Stimulated activated naive CD4-positive, alpha-beta T cell (primary cell): ENCODE data around the gene CERS1.

Experiments
- DNase-seq, 6 experiments: peaks; one replicate each; lab custom pipeline; 2025; lab: John Stamatoyannopoulos, UW

CERS1 gene

GRCh38 chr19:18895824-18896341, at the start of gene CERS1:
CERS1 (minus strand) TSS chr19:18896158; CDS start chr19:18896072, 86 bp downstream.
- no peak for DNase-seq

- no peak for DNase-seq
These were observed 49.3 kb upstream of the CERS1 start for GRCh38 chr19:18945297-18945696.

GRCh38 chr19:18943465-18943864, 47.5 kb upstream of the CERS1 start:
- no peak for DNase-seq

GRCh38 chr19:18942692-18943091, 46.7 kb upstream of the CERS1 start:
- DNase-seq = no peak

- DNase-seq = no peak
These were observed 45.8 kb upstream of the CERS1 start for GRCh38 chr19:18941628-18942354.

- DNase-seq = peak; percentile 16 to 75 (median 65)
These were observed 45.0 kb upstream of the CERS1 start, which contains the start of gene HOMER3 for GRCh38 chr19:18940769-18941627. HOMER3 (minus strand) TSS chr19:18941217; CDS start chr19:18938982, 2,235 bp downstream.

- peak in 1 of 6 experiments; percentile 24 for DNase-seq
These were observed 44.2 kb upstream of the CERS1 start for GRCh38 chr19:18939922-18940768.

- no peak for DNase-seq
These were observed 43.2 kb upstream of the CERS1 start for GRCh38 chr19:18939163-18939562.

GRCh38 chr19:18933297-18933696, 37.3 kb upstream of the CERS1 start:
- DNase-seq = no peak

- peak; percentile 59 to 89 (median 83) for DNase-seq
These were observed 36.4 kb upstream of the CERS1 start for GRCh38 chr19:18932216-18932841.

- no peak for DNase-seq
These were observed 35.6 kb upstream of the CERS1 start for GRCh38 chr19:18931316-18932162.

- DNase-seq = no peak
These were observed 33.4 kb upstream of the CERS1 start for GRCh38 chr19:18929311-18929710.

- no peak for DNase-seq
These were observed 32.3 kb upstream of the CERS1 start for GRCh38 chr19:18928018-18928805.

- no peak for DNase-seq
These were observed 28.8 kb upstream of the CERS1 start for GRCh38 chr19:18924684-18925213.

- no peak for DNase-seq
These were observed 26.4 kb upstream of the CERS1 start for GRCh38 chr19:18922228-18922985.

GRCh38 chr19:18921593-18921992, 25.6 kb upstream of the CERS1 start:
- DNase-seq = no peak

- no peak for DNase-seq
These were observed 24.4 kb upstream of the CERS1 start for GRCh38 chr19:18920400-18920799.

- no peak for DNase-seq
These were observed 23.9 kb upstream of the CERS1 start for GRCh38 chr19:18919900-18920214.
